ACHN (cell line): ENCODE measurements around the gene MGMT.

Source experiments
- DNase-seq: peaks from one replicate; pipeline ENCODE4 v3.0.0-alpha.2; 2015
- in situ Hi-C: cut with HindIII; loops from 2 replicates; pipeline ENCODE4 v1.10.0; 2017; ENCODE audit warnings: low sequenced_read_pairs, low pct_ligation_motif_present, low pct_unique_long_range_greater_than_20kb

The MGMT gene

DNA sequence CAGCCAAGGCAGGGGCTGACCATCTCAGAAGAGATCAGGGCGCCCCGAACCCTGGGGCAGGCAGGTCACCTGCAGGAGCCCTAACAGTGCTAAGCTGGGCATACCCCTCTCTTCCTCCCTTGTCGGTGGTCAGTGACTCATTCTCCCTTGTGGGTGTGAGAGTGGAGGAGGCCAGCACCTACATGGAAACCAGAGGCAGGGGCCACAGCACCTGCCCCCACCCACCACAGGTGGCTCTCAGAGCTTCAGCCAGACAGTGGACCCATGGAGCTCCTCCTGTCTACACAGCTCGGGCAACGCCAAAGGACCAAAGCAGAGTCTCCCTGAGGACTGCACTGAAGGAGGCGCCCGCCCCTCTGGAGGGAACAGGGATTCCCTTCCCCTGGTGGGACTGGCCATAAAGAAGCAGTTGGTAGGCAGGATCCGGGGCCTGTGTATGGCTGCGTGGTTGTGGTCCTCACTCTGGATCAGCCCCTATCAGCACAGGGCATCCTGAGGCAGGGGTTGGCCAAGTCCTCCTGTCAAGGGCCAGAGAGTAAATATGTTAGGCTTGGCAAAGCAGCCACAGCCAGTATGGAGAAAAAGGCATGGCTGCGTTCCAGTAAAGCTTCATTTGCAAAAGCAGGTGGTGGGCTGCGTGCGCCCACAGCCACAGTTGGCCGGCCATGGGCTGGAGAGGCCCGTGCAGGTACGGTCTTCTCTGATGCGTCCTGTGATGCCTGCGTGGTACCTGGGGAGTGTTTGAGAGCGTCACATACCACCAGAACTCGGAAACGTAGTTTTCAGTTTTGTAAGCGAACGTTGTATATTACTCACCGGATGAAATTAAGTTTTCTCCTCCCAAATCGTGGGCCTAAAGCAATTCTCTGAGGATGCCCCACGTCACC is 298.9 kb downstream of the MGMT start:
- in situ Hi-C loops = no loop called here
- no peak for DNase-seq

DNA sequence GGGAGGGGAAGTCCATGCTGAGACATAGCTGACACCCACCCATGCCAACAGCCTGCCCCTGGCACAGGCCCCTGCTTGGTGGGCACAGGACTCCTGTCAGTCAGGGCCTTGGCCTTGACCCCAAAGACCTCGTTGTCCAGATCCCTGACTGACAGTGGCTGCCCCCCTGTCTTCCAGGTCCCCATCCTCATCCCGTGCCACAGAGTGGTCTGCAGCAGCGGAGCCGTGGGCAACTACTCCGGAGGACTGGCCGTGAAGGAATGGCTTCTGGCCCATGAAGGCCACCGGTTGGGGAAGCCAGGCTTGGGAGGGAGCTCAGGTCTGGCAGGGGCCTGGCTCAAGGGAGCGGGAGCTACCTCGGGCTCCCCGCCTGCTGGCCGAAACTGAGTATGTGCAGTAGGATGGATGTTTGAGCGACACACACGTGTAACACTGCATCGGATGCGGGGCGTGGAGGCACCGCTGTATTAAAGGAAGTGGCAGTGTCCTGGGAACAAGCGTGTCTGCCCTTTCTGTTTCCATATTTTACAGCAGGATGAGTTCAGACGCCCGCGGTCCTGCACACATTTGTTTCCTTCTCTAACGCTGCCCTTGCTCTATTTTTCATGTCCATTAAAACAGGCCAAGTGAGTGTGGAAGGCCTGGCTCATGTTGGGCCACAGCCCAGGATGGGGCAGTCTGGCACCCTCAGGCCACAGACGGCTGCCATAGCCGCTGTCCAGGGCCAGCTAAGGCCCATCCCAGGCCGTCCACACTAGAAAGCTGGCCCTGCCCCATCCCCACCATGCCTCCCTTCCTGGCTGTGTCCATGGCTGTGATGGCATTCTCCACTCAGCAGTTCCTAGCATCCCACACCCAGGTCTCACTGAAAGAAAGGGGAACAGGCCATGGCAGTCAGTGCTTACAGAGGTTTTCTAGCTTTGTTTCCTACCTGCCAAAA is 299.8 kb downstream of the MGMT start:
- DNase-seq = no peak
- in situ Hi-C loops = no loop called here

DNA sequence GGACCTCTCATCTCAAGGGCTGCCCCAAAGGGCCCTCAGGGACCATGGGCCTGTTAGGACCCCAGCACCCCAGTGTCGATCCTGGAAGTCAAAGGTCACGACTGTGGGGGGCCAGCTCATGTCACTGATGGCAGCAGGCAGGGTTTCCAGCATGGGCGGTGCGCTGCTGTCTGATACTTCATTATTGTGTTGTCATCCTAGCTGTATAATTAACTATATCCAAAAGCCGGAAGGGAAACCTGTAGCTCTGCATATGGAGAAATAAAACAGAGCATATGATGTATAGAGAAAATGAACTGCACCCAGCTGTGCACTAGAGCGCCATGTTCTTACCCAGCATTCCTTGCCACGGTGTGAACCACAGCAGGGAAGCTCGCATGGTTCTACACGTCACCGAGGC is 300.7 kb downstream of the MGMT start:
- no peak for DNase-seq
- in situ Hi-C loops = no loop called here

DNA sequence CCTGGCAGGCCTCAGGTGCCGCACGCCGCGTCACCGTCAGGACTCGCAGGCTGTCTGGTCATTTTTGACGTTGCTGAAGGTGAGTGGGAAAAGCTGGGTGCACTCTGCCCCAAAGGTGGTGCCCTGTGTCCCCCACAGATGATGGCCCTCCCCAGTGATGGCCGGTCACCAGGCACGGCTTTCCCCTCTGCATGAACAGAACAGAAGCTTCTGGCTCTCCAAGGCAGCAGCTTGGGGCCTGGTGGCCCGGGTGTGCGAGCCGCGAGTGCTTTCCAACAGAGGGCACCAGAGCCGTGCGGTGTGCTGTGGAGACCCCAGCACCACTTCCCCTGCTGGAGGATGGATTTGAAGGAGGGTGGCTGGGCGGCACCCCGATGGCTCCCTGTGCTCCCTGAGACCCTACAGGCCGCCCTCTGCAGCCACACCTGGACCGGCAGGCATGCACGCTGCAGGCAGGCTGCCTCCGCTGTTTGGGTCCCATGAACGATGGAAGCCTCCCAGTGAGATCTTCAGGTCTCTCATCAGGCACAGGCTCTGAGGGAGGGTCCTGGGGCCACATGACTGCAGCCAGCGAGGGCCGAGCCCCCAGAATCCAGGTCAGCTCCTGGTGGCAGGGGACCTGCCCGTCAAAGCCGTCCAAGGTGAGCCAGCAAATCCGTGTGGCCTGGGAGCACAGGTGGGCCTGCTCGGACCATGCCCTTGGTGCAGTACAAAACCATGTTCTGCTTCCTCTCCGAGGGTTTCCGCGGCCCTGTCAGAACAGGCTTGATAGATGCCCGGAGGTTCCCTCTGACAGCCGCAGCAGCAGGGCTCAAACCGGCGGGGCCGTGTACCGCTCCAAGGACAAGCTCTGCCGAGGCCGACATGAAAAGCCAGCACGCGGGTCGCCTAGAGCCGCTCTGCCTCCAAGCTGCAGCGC is 301.7 kb downstream of the MGMT start:
- in situ Hi-C loops = no loop called here
- DNase-seq = no peak

DNA sequence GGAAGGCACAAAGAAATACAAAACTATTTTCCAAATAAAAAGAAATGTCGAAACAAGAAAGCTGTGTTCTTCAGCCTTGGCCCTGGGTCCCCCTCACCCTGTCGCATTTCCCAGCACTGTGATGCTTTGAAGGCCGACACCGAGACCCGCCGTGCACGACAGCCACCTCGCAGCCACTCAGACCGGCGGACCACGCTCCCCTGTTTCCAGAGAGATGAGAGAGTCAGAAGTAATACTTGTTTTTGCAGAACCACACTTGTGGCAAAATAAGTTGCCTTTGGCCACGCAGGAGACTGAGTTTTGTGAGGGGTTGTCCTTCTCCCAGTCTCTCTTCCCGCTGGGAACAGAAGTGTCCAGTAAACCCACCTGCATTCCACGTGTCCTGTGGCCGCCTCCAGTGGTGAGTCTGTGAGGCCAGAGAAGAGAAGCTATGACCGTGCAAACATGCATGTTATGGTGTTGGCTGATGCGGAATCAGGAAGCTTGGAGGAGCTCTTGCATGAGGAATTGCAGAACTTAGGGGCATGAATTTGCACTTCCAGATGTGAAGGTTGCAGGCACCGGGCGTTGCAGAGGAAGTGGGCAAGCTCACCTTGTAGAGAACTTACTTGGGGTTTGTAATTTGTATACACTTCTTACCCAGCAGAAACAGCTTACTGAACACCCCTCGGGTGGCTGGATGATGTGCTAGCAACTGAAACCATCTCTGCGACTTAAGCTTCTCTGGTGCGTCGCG is 302.5 kb downstream of the MGMT start:
- in situ Hi-C loops = no loop called here
- DNase-seq = no peak

DNA sequence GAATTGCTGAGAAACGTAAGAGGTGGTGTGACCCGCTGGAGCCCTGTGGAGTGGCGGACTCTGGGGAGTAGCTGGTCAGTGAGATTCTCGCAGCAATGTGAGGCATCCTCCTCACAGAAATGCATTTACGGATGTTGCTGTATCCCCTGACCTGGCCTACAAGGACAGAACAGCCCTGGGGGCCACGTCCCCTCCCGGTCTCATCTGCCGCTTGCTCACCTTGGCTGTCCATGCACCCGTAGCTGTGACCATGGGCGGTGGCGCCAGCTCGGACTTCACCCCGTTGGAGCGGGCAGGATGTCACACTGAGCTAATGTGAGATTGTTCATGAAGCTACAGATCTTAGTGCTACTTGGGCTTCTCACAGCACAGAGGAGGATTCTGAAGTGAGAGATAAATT is 303.2 kb downstream of the MGMT start:
- in situ Hi-C loops = no loop called here
- no peak for DNase-seq

DNA sequence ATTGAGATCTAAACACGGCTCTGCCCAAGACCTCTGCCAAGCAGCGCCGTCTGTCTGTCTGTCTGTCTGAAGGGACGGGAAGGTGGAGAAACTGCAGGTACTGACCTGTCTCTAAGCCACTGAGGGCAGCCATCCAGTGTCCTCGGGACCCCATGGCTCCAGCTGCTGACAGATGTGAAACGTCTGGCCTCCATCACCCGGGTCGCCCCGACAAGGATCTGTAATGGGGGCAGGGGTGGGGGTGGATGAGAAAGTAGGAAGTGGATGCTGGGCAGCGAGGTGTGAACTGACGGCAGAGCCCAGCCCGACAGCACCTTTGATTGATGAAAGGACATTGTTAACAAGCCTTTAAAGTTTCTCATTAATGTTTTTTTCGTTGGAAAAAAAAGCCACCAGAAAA is 304.0 kb downstream of the MGMT start:
- no peak for DNase-seq
- in situ Hi-C loops = no loop called here

DNA sequence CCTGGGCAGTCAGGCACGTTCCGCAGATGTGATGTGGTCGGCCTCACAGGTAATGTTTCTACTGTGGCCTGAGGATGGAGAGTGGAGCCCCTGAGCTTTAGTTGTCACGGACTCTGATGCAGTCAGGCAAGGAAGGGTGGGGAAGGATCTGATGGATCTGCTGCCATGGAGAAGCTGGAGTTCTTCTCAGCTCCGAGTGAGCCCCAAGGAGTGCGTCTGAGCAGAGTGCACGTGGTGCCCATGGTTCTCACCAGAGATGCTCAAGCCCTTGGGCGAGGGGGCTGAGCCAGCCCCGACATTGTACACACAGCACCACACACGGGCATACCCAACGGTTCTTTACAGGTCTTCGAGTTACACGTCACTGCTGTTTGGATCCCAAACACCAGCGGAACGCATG is 304.5 kb downstream of the MGMT start:
- DNase-seq = no peak
- in situ Hi-C loops = no loop called here

DNA sequence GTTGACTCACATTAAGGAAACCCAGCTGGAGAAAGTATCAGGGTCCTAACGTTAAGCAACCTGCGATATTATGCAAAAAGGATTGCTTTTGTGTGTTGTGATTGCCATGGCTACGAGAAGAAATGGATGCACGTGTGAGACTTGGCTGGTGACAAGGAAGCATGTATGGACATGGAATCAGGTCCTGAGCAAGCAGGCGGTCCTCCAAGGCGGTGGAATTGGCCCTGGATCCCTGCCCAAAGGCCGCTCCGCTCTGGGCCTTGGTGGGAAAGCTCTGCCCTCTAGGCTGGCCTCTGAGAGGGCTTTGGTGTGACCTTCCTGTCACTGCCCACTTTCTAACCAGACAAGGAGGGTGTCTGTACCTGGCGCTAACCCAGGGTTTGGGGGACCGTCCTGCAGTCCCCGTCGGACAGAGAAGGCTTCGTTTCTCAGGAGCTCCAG is 305.0 kb downstream of the MGMT start:
- in situ Hi-C loops = no loop called here

DNA sequence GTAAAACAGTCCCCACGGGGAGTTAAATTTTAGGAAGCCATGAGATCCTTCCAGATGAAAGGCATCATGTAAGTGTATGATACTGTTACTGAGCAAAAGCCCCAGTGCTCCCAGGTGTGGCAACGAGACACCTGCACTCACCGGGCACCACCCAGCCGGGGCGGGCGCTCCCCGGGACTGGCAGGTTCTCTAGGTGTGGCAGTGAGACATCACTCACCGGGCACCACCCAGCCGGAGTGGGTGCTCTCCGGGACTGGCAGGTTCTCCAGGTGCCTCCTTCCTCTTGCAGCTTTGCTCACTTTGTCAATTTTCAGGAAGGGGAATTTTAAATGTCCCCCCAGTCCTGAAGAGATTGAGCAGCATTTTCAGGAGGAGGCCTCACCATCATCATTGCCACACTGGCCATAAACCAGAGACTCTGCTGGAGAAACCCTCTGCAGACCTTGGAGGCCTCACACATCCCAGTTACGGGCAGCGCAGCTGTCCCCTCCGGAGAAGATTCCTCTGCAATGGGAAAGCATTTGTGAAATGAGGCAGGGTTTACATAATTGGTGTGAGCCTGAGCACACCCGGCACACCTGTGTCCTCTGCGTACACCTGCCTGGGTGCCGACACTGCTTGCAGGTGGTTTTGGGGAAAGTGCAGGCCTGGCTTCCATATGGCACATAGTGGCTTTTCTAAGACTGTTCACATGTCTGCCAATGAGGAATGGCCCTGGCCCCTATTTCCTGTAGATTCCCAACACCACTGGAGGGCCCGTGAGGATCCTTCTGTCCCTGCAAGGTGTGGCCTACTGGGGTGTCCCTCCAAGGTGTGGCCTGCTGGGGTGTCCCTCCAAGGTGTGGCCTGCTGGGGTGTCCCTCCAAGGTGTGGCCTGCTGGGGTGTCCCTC is 305.7 kb downstream of the MGMT start:
- no peak for DNase-seq
- in situ Hi-C loops = no loop called here

More for the DNA sequence above, 305.0 kb downstream of the MGMT start:
- no peak for DNase-seq

DNA sequence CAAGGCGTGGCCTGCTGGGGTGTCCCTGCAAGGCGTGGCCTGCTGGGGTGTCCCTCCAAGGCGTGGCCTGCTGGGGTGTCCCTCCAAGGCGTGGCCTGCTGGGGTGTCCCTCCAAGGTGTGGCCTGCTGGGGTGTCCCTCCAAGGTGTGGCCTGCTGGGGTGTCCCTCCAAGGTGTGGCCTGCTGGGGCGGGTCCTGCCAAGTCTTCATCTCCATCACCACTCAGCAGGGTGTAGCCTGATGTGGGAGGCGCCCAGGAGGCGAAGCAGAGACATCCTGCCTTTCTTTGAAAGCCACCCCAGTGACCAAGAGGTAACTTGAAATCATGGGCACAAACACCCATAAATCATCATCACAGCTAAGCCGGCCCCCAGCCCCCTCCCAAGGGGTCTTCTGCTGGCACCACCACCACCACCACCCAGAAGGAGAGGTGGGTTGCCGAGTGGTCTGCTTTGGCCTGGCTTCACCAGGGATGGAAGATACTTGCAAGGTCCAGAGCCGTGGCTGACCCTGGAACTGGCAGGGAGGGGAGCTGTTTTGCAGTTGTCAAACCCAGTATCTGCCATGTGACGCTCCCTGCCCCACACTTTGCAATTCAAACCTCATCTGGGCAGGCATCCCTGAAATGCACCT is 306.4 kb downstream of the MGMT start:
- no peak for DNase-seq
- in situ Hi-C loops = no loop called here

DNA sequence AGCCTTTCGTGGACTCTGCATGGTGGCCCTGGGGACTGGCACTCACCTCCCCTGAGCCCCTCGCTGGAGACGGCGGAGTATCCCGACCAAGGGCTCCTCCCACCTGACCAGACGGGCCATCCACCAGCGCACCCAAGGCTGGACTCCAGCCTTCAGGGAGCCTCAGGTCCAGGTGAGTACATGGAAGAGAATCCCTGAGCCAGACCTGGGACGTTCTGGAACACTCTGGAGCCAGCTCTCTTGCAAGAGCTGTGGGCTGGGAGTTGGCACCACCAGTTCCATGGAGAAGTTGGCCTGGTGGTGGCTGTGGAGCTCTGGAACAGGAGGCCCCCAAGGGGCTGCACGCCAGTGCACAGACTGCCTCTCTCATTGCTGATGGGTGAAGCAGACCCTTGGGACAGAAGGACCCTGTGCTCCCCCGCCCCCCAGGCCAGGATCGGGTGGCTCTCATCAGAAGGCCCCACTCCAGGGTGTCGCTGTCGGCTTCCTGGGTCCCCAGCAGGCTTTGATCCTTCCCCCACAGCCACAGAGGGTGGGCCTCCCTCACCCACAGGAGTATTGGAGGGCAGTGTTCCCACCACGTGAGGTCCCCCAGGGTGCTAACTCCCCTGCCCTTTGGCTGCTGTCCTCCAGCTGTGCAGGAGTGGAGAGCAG is 307.2 kb downstream of the MGMT start:
- in situ Hi-C loops = no loop called here
- DNase-seq = no peak

DNA sequence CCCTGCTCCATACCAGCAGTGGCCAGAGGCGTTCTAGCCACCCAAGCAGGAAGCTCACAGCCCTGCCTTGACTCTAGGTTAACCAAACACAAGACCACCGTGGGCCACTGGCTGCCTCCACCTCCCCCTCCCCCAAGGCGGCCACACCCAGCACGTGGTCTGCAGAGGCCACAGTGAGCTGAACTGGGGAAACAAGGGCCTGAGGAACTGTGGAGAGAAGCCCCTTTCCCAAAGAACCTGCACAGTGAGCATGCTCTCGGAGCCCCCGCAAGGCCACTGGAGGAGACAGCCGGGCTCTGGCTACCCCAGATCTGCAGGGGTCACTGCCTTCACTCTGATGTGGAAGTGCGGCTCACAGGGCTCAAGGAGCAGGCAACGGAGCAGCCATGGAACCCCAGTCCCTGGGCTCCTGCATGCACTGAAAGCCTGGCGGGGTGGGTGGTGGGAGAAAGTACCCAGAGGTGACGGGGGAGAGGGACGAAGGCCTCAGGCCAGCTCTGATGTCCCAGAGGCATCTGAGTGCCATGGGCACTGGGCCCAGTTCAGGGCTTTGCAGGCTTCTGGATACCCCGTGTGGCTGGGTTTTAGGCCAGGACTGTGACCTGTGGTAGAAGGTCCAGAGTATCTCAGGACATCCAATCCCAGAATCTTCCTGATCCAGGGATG is 307.8 kb downstream of the MGMT start:
- DNase-seq = no peak
- in situ Hi-C loops = no loop called here

DNA sequence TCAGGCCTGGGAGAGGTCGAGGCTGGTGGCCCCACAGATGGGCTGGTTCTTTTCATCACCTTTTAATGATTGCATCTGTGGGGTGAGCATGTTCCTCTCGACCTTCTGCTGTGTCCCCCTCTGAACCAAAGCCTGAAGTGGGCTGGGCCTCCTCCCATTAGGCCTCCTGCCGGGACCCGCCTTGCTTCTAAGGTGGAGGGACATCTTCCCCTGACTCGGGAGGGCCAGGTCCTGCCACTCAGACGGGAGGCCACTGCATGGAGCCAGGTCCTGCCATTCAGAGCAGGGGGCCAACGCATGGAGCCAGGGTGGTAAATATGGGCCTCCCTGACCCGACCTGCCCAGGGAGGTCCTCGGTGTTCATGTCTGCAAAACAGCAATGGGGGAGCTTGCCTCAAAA is 308.6 kb downstream of the MGMT start:
- in situ Hi-C loops = no loop called here
- DNase-seq = no peak

DNA sequence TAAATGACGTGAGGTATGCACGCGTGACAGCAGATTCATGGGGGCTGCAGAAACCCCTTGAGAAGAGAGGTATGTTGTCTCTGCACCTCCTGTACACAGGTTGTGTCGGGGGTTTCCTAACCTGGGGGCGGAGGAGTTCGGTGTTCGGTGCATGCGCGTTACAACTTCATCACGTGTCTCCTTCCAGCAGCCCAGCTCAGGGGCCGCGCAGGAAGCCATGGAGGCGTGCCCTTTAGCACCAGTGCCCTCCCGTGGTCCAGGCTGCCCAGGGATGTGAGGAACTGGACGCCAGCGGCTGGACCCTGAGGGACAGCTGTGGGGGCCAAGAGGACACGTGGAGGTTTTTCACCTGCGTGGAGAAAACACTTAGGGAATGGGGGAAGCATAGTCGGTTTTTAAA is 310.6 kb downstream of the MGMT start:
- DNase-seq = no peak
- in situ Hi-C loops = no loop called here

DNA sequence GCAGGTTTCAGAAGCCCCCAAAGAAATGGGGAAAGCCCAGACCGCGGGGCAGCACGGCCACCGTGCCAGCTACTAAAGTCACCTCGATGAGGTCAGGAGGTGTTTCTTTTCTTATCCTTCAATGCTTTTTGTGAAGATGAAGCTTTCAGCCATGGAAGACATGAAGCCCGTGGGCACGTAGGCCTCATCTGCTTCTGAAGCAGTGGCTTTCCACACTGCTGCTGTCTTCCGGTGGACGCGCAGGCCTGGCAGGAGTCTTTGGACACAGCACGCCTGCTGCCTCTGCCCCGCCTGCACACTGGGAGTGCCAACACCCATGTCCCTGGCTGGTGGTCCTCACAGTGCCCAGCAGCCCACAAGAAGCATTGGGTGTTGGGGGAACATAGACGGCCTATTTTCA is 311.5 kb downstream of the MGMT start:
- in situ Hi-C loops = no loop called here
- DNase-seq = no peak
